Small intestine (tissue), 7 donors: Measurements from ENCODE around the gene SLC25A11. TPM values are rescaled to one million over a fixed set of nuclear protein-coding genes. Genes with fewer than 3 reads are reported as not detected.
A peak's percentile ranks its signal among the peaks of the same experiment; 100 is the strongest.

Source experiments
- DNase-seq, 2 donors: peaks; one replicate each; pipeline versions ENCODE4 v3.0.0 to v3.0.0-alpha.2; 2013
- FAIRE-seq: peaks from 2 replicates; lab custom pipeline; 2012; peaks lifted over from hg19 to GRCh38; lab: Jason Lieb, UNC
- H3K27ac ChIP-seq, 3 donors: one replicate each; pipeline ENCODE4 v1.5.1; 2013; ENCODE audit warnings: low read length in 2 of 3, mild to moderate bottlenecking in 2 of 3, control low read depth in 1 of 3, inconsistent platforms in 1 of 3, low read depth in 1 of 3, moderate library complexity in 1 of 3
- H3K27me3 ChIP-seq, 3 donors: one replicate each; pipeline ENCODE4 v1.6.1; 2013; ENCODE audit warnings: low read length in 3 of 3, inconsistent platforms in 1 of 3; ENCODE audit not compliant: control insufficient read depth in 3 of 3, insufficient read depth in 3 of 3
- H3K36me3 ChIP-seq, 3 donors: one replicate each; pipeline ENCODE4 v1.6.1; 2013; ENCODE audit warnings: low read length in 3 of 3, inconsistent platforms in 1 of 3, low read depth in 1 of 3, mild to moderate bottlenecking in 1 of 3, moderate library complexity in 1 of 3; ENCODE audit not compliant: control insufficient read depth in 3 of 3, insufficient read depth in 2 of 3
- H3K4me1 ChIP-seq, 3 donors: one replicate each; pipeline ENCODE4 v1.6.1; 2013; ENCODE audit warnings: low read length in 2 of 3, inconsistent platforms in 1 of 3, low read depth in 1 of 3, mild to moderate bottlenecking in 1 of 3, moderate library complexity in 1 of 3; ENCODE audit not compliant: control insufficient read depth in 3 of 3, insufficient read depth in 2 of 3
- H3K4me3 ChIP-seq, 3 donors: one replicate each; pipeline ENCODE4 v1.5.1; 2013; ENCODE audit warnings: low read length in 3 of 3, control low read depth in 1 of 3, inconsistent platforms in 1 of 3, low read depth in 1 of 3, mild to moderate bottlenecking in 1 of 3, moderate library complexity in 1 of 3
- H3K9me3 ChIP-seq, 2 donors: one replicate each; pipeline ENCODE4 v1.6.1; 2013; ENCODE audit warnings: low read depth in 1 of 2, low read length in 1 of 2; ENCODE audit not compliant: control insufficient read depth in 2 of 2, insufficient read depth in 1 of 2
- WGBS, 3 donors: extraction: QIAGEN DNeasy Blood & Tissue Kit; methylation state at CpG; one replicate each; pipeline ENCODE4 v1.1.7; 2013; 5-methylcytosine and 5-hydroxymethylcytosine counted together
- polyA plus RNA-seq, 4 donors: library from polyadenylated mRNA; stranded (reverse) in 3 of 4; unstranded in 1 of 4; fragments of 200-250 nt in 3 of 4; fragments of 120-200 nt in 1 of 4; gene quantifications; one replicate each; pipeline versions ENCODE4 v1.2.1 to v1.2.3, GENCODE V29; 2013
- donor health status: healthy with polysubstance abuse.
- donor health status: control.
- donor health status: control.
- donor health status: Bipolar disorder and iron deficiency.
- donor health status: healthy.

SLC25A11 gene
- polyA plus RNA-seq, 4 donors = 46.1 to 79.2 (median 60.8) TPM

DNA sequence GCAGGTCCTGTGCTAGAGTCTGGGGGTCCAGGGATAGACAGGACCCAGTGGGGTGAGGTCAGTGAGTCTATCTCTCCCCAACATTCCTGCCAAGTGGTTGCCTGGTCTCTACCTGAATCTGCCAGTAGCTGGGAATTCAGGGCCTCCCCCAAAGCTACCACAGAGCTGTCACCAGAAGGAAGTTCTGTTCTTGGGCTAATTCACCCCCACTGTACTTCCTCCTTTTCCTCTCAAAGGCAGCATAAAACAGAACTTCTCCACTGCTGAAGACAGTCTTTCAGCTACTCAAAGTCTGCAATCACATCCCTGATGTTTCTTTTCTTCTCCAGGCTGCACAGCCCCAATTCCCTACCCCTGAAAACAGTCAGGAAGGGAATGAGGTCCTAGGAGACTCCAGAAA is 38.9 kb upstream of the SLC25A11 start:
- DNase-seq (no peak), FAIRE-seq (no peak)

DNA sequence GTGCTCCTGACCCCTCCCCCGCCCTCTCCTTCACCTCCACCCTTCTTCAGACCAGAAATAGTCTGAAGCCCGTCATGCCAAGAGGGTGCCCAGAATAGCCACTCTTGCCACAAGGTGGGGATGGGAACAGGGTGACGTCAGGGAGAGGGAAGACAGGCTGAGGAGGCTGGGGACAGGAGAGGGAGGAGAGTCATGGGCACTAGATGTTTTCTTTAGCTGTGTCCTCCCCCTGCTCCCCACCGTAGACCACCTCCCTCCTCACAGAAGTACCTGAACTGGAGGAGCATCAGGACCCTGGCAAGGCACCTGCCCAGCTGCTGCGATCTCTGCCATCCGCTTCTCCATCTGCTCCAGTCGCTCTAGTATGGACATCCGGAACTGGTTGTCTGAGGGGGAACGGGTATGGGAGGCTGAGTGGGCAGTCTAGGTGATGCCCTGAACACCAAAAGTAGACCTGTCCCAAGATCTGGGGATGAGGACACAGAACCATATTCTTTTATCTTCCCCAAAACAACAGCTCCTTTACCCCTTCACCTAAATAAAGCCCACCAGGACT is 34.3 kb upstream of the SLC25A11 start:
- H3K27me3 ChIP-seq = no peaks in the 10 kb centered on the region
- H3K4me1 ChIP-seq = peaks cover 0 to 13% (median 0%) of the 10 kb centered on the region in 3 donors
- FAIRE-seq (no peak), DNase-seq (no peak)
- peaks cover 6 to 78% (median 28%) of the 10 kb centered on the region in 3 donors for H3K36me3 ChIP-seq
- 87 to 94% (median 93%) methylated on average over 9 of the region's 9 CpGs for WGBS, 3 donors
- no peaks in the 10 kb centered on the region for H3K9me3 ChIP-seq
- H3K4me3 ChIP-seq = no peak overlapping the region
- no peak overlapping the region for H3K27ac ChIP-seq

More for the DNA sequence above, 38.9 kb upstream of the SLC25A11 start:
- Histone ChIP-seq H3K36me3 (peaks cover 0 to 70% (median 32%) of the 10 kb centered on the region in 3 donors), H3K9me3 (no peaks in the 10 kb centered on the region), H3K27ac (no peak overlapping the region), H3K4me3 (no peak overlapping the region), H3K27me3 (no peaks in the 10 kb centered on the region), H3K4me1 (peaks cover 0 to 10% (median 0%) of the 10 kb centered on the region in 3 donors)

DNA sequence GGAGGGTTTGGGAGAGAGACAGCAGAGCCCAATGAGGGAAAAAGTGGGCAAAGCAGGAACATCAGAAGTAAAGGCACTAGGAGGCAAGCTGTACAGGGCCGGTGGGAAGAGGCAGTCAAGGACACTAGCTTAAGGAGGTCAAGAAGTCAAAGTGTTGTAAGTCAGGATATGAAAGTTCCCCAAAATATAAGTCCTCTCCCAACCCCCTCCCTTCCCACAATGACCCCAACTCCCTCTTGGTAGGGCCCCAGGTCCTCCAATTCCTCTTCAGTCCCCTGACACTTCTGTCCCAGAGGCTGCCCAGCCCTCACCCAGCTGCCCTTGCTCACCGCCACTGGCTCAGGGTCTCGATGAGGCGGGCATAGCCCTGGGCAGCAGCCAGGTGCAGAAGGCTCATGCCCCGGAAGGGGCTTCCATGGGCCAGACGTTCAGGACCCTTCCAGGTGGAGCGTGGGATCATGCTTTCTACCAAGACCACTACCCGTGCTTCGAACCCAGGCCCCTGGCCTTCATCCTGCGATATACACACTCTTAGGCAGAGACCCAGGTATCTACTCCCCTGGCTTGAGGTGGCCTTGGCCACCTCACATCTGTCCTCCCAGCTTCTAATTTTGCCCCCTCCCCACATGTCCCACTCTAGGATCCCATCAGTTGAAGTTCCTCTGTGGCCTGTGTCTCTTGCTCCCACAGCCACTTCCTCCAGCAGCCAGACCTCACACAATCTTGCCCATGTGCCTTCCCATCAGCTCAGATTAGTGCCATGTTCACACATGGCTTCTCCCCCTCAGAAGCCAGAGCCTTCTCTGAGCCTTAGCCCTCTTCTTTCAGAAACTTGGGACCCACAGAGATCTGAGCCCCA is 33.6 kb upstream of the SLC25A11 start:
- WGBS, 3 donors = 90 to 94% (median 93%) methylated on average over 10 of the region's 10 CpGs
- FAIRE-seq (no peak), DNase-seq (no peak)
- Histone ChIP-seq H3K4me3 (no peak overlapping the region), H3K27me3 (no peaks in the 10 kb centered on the region), H3K27ac (no peak overlapping the region), H3K9me3 (no peaks in the 10 kb centered on the region), H3K36me3 (peaks cover 6 to 79% (median 28%) of the 10 kb centered on the region in 3 donors), H3K4me1 (peaks cover 0 to 20% (median 4%) of the 10 kb centered on the region in 3 donors)

DNA sequence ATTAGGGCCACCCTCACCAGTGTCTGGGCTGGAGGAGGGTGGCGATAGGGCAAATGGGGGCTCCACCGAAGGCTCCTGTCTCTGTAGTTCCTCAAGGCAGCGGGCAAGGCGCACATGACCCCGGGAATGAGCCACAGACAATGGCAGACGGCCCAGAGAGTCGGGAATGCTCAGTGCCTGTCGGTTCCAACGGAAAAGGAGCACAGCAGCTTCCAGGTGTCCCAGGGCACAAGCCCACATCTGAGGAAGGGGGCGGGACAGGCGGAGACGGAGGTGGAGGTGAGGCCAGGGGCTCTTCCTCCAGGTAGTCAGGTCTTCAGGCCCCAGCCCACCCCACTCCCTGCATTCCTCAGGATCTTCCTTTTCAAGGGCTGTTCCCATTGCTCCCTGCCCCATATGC is 32.9 kb upstream of the SLC25A11 start:
- no peak overlapping the region for H3K4me3 ChIP-seq
- peaks cover 0 to 23% (median 4%) of the 10 kb centered on the region in 3 donors for H3K4me1 ChIP-seq
- H3K36me3 ChIP-seq = peaks cover 6 to 75% (median 21%) of the 10 kb centered on the region in 3 donors
- H3K27ac ChIP-seq = no peak overlapping the region
- DNase-seq = no peak
- 87 to 95% (median 88%) methylated on average over 10 to 12 of the region's 12 CpGs for WGBS, 3 donors
- H3K9me3 ChIP-seq = no peaks in the 10 kb centered on the region
- FAIRE-seq = no peak
- no peaks in the 10 kb centered on the region for H3K27me3 ChIP-seq

DNA sequence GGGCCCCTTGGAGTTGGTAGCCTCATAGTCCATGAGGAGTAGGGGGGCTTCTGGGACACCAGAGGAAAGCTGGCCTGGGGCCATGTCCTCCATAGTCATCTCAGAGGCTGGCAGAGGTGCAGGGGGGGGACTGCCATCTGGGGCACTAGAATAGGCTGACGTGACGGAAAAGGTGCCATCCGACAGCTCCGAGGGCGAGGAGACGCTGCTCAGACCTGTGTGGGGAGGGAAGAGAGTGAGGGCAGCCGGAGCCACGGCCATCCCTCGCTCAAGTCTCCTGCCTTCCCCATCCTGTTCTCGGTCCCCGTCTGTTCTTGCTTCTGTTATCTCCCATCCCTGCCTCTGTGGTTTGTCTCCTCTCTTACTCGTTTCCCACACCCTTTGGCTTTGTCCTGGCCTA is 32.5 kb upstream of the SLC25A11 start:
- H3K27ac ChIP-seq = no peak overlapping the region

DNA sequence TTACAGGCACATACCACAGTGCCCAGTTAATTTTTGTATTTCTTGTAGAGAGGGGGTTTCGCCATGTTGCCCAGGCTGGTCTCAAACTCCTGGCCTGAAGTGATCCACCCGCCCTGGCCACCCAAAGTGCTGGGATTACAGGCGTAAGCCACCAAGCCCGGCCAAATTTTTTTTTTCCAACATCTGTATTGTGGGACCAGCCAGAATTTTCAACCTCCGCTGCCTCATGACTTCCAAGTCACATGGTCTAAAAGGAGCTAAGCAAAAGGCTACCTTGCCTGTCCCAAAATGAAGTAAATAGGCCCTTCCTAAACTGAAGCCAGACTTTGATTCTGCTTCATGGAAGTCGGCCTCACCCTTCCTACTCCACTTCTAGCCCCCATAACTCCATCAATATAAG is 32.0 kb upstream of the SLC25A11 start:
- FAIRE-seq (no peak), DNase-seq (no peak)
- peaks cover 0 to 23% (median 4%) of the 10 kb centered on the region in 3 donors for H3K4me1 ChIP-seq
- H3K27ac ChIP-seq = no peak overlapping the region
- H3K9me3 ChIP-seq = no peaks in the 10 kb centered on the region
- no peak overlapping the region for H3K4me3 ChIP-seq
- peaks cover 6 to 66% (median 14%) of the 10 kb centered on the region in 3 donors for H3K36me3 ChIP-seq
- WGBS, 3 donors = 90 to 94% (median 92%) methylated on average over 6 of the region's 6 CpGs
- H3K27me3 ChIP-seq = no peaks in the 10 kb centered on the region

More for the DNA sequence above, 32.5 kb upstream of the SLC25A11 start:
- DNase-seq = no peak
- H3K4me1 ChIP-seq = peaks cover 0 to 23% (median 4%) of the 10 kb centered on the region in 3 donors
- H3K36me3 ChIP-seq = peaks cover 6 to 71% (median 18%) of the 10 kb centered on the region in 3 donors
- no peak for FAIRE-seq
- H3K9me3 ChIP-seq = no peaks in the 10 kb centered on the region
- no peaks in the 10 kb centered on the region for H3K27me3 ChIP-seq
- WGBS, 3 donors = 90 to 94% (median 91%) methylated on average over 11 to 12 of the region's 12 CpGs
- H3K4me3 ChIP-seq = no peak overlapping the region

DNA sequence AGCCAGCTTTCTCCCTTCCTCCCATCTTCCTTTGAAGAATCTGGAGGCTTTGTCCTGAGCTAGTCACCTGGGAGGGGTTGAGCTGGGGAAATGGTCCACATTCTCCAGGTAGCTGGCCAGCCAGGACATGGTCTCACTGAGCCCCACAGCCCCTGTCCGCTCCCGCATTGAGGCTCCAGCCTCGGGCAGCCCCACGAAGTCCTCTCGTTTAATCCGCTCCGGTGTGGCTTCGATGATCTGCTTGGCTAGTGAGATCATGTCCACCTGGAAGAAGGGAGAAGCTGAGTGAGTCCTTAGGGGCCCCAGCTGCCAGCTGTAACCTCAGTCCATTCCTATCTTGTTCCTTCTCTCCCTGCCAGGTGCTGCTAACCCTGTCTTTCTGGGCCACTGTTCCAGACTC is 30.4 kb upstream of the SLC25A11 start:
- H3K27ac ChIP-seq = no peak overlapping the region
- no peaks in the 10 kb centered on the region for H3K9me3 ChIP-seq
- FAIRE-seq (no peak), DNase-seq (no peak)
- WGBS, 3 donors = 93 to 100% (median 94%) methylated on average over 8 of the region's 8 CpGs
- H3K4me1 ChIP-seq = peaks cover 0 to 26% (median 4%) of the 10 kb centered on the region in 3 donors
- no peaks in the 10 kb centered on the region for H3K27me3 ChIP-seq
- H3K4me3 ChIP-seq = no peak overlapping the region
- peaks cover 6 to 65% (median 13%) of the 10 kb centered on the region in 3 donors for H3K36me3 ChIP-seq

DNA sequence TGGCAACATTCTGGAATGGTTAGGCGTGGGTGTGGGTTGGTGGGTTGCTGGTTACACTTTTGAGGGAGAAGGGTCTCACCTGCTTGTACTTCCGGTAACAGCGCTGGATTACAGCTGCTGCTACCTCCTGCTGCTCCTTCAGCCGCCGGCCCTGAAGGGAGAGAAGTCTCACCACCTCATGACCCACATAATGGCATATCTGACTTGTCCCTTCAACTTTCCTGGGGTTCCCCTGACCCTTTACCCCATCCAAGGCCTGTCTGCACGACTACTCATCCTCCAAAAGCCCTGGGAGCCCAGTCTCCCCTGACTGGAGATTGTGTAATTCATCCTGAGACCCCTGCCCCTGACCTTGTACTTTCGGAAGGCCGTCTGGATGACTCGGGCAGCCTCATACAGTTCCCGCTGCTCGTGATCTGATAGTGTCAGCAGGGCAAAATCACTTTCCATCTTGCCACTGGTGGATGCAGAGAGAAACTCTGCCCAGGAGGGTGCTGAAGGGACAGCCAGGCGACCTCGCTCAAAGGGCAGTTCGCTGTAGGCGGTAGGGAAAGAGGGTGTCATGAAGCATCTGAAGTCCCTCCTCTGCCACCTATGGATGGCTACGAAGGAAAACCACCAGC is 29.8 kb upstream of the SLC25A11 start:
- DNase-seq = peak in 1 of 2 donors; percentile 45
- peak overlapping the region in 1 of 3 donors; percentile 83 for H3K4me3 ChIP-seq
- H3K36me3 ChIP-seq = peaks cover 6 to 65% (median 13%) of the 10 kb centered on the region in 3 donors
- no peak for FAIRE-seq
- peaks cover 0 to 26% (median 4%) of the 10 kb centered on the region in 3 donors for H3K4me1 ChIP-seq
- no peaks in the 10 kb centered on the region for H3K27me3 ChIP-seq
- no peaks in the 10 kb centered on the region for H3K9me3 ChIP-seq
- WGBS, 3 donors = 65 to 73% (median 73%) methylated on average over 16 of the region's 16 CpGs
- H3K27ac ChIP-seq = peak overlapping the region in 2 of 3 donors; percentile 65 to 99
